ENCODE results near the gene SLC17A9.

Gene SLC17A9

DNA sequence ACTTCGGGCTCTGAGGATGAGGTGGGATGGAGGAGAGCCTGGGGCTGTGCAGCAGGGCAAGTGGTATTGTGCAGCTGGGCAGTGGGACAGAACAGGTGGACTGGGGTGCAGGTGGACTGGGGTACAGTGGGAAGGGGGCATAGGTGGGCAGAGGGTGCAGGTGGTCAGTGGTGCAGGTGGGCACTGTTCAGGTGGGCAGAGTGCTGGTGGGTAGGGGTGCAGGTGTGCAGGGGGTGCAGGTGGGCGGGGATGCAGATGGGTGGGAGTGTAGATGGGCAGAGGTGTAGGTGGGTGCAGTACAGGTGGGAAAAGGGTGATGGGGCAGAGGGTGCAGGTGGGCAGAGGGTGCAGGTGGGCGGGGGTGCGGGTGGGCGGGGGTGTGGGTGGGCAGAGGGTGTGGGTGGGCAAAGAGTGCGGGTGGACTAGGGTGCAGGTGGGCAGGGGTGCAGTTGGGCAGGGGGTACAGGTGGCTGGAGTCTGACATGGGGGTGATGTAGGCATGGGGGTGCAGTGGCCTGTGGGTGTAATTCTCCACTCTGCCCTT lies 33.8 kb downstream of the SLC17A9 start:
- no peak for DNase-seq

DNA sequence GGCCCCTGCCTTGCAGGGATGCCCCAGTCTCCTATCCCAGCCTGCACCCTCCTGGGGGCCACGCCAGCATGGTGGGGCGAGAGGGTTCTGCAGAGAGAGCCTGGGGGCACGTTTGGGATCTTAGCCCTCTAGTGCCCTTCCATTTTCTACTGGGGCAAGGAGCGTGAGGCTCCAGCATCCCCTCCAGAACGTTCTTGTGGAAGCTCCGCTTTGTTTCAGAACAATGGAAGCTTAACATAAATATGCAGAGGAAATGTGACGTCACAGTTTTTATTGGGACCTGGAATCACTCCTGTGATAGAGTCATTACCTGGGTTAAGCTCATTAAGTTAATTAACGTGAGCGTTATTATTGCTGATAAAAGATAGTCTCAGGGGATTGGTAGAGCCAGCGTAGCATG lies 34.6 kb downstream of the SLC17A9 start:
- no peak for DNase-seq

- DNase-seq = no peak
Observed at GRCh38 chr20:62989201-62989601, 36.7 kb downstream of the SLC17A9 start.

GRCh38 chr20:62990306-62990825 lies 37.9 kb downstream of the SLC17A9 start:
- DNase-seq = no peak

- DNase-seq = no peak
Observed at GRCh38 chr20:62991196-62991807, 38.8 kb downstream of the SLC17A9 start.

GRCh38 chr20:62991863-62992262 lies 39.4 kb downstream of the SLC17A9 start:
- DNase-seq = no peak

DNA sequence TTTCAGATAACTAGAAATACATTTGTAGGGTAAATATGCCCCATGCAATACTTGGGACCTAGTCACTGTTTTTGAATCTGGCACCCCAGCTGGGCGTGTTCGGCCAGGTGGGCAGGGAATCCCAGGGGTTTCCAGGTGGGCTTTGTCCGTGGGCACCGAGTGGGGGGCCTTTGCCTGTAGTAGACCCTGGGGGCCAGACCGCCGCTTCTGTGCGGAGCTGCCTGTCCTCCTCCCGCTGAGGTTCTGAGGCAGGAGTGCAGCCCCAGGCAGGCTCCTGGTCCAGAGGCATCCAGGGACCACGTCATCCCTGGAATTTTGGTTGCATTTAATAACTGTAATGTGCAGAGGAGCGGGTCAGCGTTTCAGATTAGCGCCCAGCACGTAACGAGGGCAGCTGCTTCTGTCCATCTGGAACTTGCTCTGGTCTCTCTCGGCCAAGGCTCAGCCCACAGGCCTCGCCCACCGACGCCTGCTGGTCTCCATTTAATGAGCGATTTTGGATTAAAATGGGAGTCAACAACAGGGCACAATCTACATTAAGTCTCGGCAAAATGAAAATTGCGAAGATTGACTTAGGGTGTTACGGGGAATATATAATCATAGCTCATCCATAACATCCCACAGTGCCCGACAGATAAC lies 41.5 kb downstream of the SLC17A9 start:
- no peak for DNase-seq

DNA sequence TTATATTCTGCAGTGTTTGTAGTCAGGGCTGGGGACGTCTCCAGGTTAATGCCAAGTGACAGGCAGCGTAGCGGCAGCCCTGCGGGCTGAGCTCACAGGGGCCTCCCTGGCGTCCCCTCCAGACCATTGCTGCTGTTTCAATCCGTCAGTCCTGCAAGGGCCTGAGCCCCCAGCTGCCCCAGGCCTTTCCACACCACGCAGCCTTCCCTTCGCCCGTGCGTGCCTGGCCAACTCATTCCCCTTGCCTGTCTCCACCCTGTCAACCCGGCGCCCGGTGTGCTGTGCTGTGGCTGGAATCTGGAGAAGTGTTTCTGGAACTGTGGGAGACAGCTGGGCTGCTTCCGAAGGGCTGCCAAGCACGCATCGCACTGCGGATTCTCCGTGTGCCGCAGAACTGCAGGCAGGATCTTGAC lies 42.4 kb downstream of the SLC17A9 start:
- no peak for DNase-seq

- DNase-seq = no peak
Observed at GRCh38 chr20:62995481-62995880, 43.0 kb downstream of the SLC17A9 start.

DNA sequence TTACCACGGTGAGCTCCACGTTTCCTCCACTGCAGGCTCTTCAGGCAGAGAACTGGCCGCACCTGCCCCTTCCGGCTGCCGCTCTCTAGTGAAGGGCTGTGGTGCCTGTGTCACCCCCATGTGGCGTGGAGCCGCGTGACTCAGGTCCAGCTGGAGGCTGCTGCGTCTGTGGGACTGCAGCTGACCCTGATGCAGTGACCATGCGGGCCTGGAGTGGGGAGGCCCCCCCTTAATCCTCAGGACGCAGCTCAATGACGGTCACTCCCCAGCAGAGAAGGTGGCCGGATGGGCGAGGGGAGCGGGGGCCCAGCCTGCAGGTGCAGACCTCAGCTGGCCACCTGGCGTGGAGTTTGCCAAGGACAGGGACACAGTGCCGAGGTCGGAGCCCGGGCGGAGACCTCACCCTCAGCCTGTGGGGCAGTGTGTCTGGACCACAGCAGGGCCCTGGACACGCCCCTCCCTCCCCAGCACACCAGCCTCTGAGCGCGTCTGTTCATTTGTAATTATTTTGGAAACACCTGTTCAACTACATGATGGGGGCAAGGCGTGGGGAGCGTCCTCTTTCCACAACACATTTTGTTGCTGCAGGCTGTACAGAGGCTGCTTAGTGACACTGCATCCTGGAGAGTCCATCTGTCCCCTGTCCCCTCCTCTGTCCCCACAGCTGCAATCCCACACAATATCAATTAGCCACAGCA lies 43.5 kb downstream of the SLC17A9 start:
- peak; percentile 51 for DNase-seq

GRCh38 chr20:62996596-62996982 lies 44.1 kb downstream of the SLC17A9 start:
- no peak for DNase-seq

GRCh38 chr20:62997417-62998035 lies 45.0 kb downstream of the SLC17A9 start:
- DNase-seq = no peak

- no peak for DNase-seq
Observed at GRCh38 chr20:62998449-62998848, 45.9 kb downstream of the SLC17A9 start.

- no peak for DNase-seq
Observed at GRCh38 chr20:62999580-62999979, 47.1 kb downstream of the SLC17A9 start.

DNA sequence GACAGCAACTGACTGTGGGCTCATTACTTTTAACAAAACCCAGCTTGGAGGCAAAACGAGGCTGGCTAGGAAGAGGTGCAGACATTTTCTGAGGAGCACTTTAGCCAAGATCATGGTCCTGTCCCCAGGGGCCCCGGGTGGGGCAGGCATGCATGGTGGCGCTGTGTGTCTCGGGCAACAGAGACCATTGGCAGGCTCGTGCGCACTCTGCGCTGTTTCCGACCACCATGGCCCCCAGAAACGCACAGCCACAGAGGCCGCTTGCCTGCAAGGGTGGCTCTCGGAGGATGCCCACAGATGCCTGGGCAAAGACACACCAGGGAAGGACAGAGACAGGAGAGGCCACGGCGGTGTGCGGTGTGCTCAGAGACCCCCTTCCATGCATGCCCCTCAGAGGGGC lies 47.5 kb downstream of the SLC17A9 start:
- DNase-seq = no peak

DNA sequence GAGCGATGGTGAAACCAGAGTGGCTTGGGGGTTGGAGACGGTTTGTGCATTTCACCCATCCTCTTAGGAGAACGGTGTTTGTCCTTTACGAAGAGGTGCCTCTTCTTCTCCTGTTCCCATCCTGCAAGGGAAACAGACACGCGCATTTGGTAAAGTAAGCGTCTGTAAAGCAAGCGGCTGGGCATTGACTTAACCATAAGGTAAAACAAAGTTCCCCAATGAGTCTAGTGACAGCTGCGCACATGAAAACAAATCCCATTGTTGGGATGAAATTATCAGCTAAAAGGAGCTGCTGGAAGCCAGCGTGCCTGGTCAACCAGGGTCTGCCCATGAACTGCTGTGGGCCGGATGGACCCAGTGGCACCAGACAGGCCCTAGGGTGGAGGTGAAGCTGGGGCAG lies 48.4 kb downstream of the SLC17A9 start:
- DNase-seq = no peak

DNA sequence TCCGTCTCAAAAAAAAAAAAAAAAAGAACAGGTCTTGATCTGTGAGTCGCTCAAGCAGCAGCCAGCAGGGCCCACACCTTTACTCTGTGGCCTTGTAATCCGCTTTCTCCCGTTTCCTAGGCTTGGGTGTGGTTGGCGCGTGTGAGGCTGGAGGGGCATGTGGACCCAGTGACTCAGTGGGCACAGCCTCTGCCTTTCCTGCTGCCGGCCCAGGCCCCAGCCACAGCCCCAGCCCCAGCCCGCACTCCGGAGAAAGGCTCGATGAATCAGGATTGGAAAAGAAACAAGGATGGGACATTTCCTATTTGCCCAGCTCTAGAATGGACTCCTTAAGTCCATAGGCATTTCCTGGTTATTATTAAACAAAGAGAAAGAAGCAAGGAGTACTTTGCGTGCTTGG lies 50.0 kb downstream of the SLC17A9 start:
- DNase-seq = no peak

- DNase-seq = no peak
Observed at GRCh38 chr20:63003546-63003945, 51.0 kb downstream of the SLC17A9 start.

- no peak for DNase-seq
Observed at GRCh38 chr20:63004607-63005364, 52.3 kb downstream of the SLC17A9 start.

GRCh38 chr20:63005365-63005861 lies 52.9 kb downstream of the SLC17A9 start:
- DNase-seq = no peak

DNA sequence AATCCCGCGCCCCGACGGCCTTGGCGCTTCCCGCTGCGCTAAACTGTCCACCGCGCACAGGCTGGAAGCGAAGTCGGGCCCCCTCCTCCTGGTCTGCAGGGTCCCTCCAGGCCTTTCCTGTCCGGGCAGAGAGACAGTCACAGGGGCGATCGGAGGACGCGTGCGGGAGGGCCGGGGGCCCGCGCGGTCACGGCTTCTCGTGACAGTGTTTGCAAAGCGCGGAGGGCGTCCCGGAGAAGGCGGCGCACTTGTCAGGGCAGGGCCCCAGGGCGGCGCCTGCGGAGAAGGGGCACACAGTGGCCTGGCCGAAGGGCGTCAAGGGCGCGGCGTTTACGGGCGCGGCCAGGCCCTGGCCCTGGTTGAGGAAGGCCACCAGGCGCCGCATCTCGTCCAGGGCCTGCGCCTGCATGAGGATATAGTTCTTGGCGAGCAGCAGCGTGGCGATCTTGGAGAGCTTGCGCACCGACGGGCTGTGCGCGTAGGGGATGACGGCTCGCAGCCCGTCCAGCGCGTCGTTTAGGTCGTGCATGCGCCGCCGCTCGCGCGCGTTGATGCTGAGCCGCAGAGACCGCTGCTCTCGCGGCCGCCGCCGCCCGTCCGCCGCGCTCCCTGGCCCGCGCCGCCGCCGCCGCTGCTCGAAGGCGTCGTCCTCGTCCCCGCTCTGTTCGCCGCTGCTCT lies 53.5 kb downstream of the SLC17A9 start:
- no peak for DNase-seq

All from NCI-H2171 treated with DMSO at 0.1 percent for 48 hours (cell line).